DND-41 (cell line): ENCODE measurements around the gene MTIF2.
"Not testable (repeated sequence)": the region's sequence is repeated elsewhere in the genome, so short reads cannot be mapped to it uniquely, and the experiment has no call there.

Source experiments
- CTCF ChIP-seq: IDR thresholded peaks from 2 replicates; pipeline ENCODE4 v1.5.1; 2012; ENCODE audit warnings: borderline replicate concordance, low read length, moderate library complexity, mild to moderate bottlenecking; ENCODE audit not compliant: poor library complexity, severe bottlenecking; ENCODE audit errors: extremely low read depth
- EZH2 ChIP-seq: IDR thresholded peaks from 3 replicates; pipeline ENCODE4 v1.6.1; 2012; ENCODE audit warnings: borderline replicate concordance, low read depth, mild to moderate bottlenecking, moderate library complexity, low read length, inconsistent platforms; ENCODE audit not compliant: severe bottlenecking

GRCh38 chr2:55279214-55279835, 10.3 kb upstream of the MTIF2 start:
- TF ChIP-seq CTCF, EZH2: not testable (repeated sequence)
